ENCODE data around the gene MRPS23. TPM values are rescaled to one million over a fixed set of nuclear protein-coding genes. Genes with fewer than 3 reads are reported as not detected.
A peak's percentile ranks its signal among the peaks of the same experiment; 100 is the strongest.

The MRPS23 gene
- total and polyA plus RNA-seq, 2 of the 13 experiments (the other 11 are each of a cell fraction or from before 2014, with no cell fraction given) = 63.2 to 181 TPM

- TF ChIP-seq ZFYVE20 (CRISPR knock-in tag; IDR thresholded peaks at IDR 0.05; ENCODE audit: borderline replicate concordance, low read depth) (no peak), ATF3 (CRISPR knock-in tag; IDR thresholded peaks at IDR 0.05) (no peak), ZNF432 (CRISPR knock-in tag; IDR thresholded peaks at IDR 0.05; ENCODE audit: borderline replicate concordance) (no peak), CBX5 (CRISPR knock-in tag; IDR thresholded peaks at IDR 0.05; ENCODE audit: borderline replicate concordance) (no peak), ZNF101 (CRISPR knock-in tag; IDR thresholded peaks at IDR 0.05; ENCODE audit: borderline replicate concordance, low read depth) (no peak), NKX3-1 (CRISPR knock-in tag; IDR thresholded peaks at IDR 0.05) (no peak), JUNB (CRISPR knock-in tag; IDR thresholded peaks at IDR 0.05; ENCODE audit: borderline replicate concordance) (peak; percentile 37; the same call in 1 of the 2 replicates), NONO (IDR thresholded peaks at IDR 0.05) (no peak), NONO (CRISPR knock-in tag; conservative IDR thresholded peaks at IDR 0.05) (peak; percentile 72), ATF4 (CRISPR knock-in tag; IDR thresholded peaks at IDR 0.05) (peak in 1 of 2 experiments; percentile 47; a peak in 1 of 4 replicates), ZNF615 (CRISPR knock-in tag; IDR thresholded peaks at IDR 0.05; ENCODE audit: borderline replicate concordance) (no peak), KDM1A (CRISPR knock-in tag; IDR thresholded peaks at IDR 0.05) (no peak), KLF11 (CRISPR knock-in tag; IDR thresholded peaks at IDR 0.05) (no peak), CERS6 (CRISPR knock-in tag; IDR thresholded peaks at IDR 0.05) (no peak), ZNF530 (CRISPR knock-in tag; IDR thresholded peaks at IDR 0.05; ENCODE audit: low read depth) (no peak), RERE (CRISPR knock-in tag; IDR thresholded peaks at IDR 0.05; ENCODE audit: low read depth) (no peak), TCF7L2 (IDR thresholded peaks at IDR 0.05; ENCODE audit: low read depth, low read length) (no peak), NR2F6 (IDR thresholded peaks at IDR 0.05) (peak; percentile 75), NR2F6 (CRISPR knock-in tag; IDR thresholded peaks at IDR 0.05) (peak; percentile 84), ZNF746 (CRISPR knock-in tag; IDR thresholded peaks at IDR 0.05) (peak; percentile 52; the same call in 1 of the 2 replicates), GATA4 (IDR thresholded peaks at IDR 0.05; ENCODE audit: borderline replicate concordance, low read depth) (no peak), SOX5 (CRISPR knock-in tag; IDR thresholded peaks at IDR 0.05; ENCODE audit: borderline replicate concordance) (no peak; the same call in 1 of the 2 replicates)
Observed at GRCh38 chr17:57879437-57880085, 29.7 kb upstream of the MRPS23 start (continued).

Data from HepG2 (cell line).